CD4-positive, alpha-beta T cell (primary cell): Measurements from ENCODE around the gene CD36. TPM values are rescaled to one million over a fixed set of nuclear protein-coding genes. Genes with fewer than 3 reads are reported as not detected.
A peak's percentile ranks its signal among the peaks of the same experiment; 100 is the strongest.

Source experiments
- ATAC-seq: fragments of 200-7000 bp; cut with Tn5 transposase; one replicate; pipeline ENCODE4 v1.10.0; 2022; ENCODE audit warnings: mild to moderate bottlenecking; ENCODE audit not compliant: poor library complexity
- CTCF ChIA-PET: fragments of 350-600 bp; sonication (Branson Sonifier 250); formaldehyde crosslinking; loops from one replicate; lab custom pipeline; 2021; ENCODE audit warnings: antibody characterized with exemption, inconsistent platforms; lab: Charles Lee
- POLR2A ChIA-PET: fragments of 350-600 bp; sonication (Branson Sonifier 250); formaldehyde crosslinking; loops from one replicate; lab custom pipeline; 2021; ENCODE audit warnings: antibody characterized with exemption, inconsistent platforms; lab: Charles Lee
- DNase-seq, 14 experiments: peaks; one replicate each; pipeline ENCODE4 v3.0.0-alpha.2; 2013 to 2020; ENCODE audit warnings: mixed read lengths in 2 of 14
- H3K27ac ChIP-seq, 2 donors: one replicate each; pipeline versions ENCODE4 v1.5.1 to v1.7.0; 2013; ENCODE audit warnings: low read length in 2 of 2, low read depth in 1 of 2, mild to moderate bottlenecking in 1 of 2
- H3K27me3 ChIP-seq, 2 experiments: 1 replicate in 1 of 2; 2 replicates in 1 of 2; pipeline versions ENCODE4 v1.6.1 to v1.7.0; 2013; ENCODE audit warnings: low read length in 2 of 2, control low read depth in 1 of 2, mild to moderate bottlenecking in 1 of 2, moderate library complexity in 1 of 2; ENCODE audit not compliant: insufficient read depth in 2 of 2, control insufficient read depth in 1 of 2
- H3K36me3 ChIP-seq: one replicate; pipeline ENCODE4 v1.6.1; 2013; ENCODE audit warnings: low read length, control low read depth; ENCODE audit not compliant: insufficient read depth
- H3K4me1 ChIP-seq: one replicate; pipeline ENCODE4 v1.6.1; 2013; ENCODE audit warnings: low read length, control low read depth; ENCODE audit not compliant: insufficient read depth
- H3K4me3 ChIP-seq: one replicate; pipeline ENCODE4 v1.5.1; 2013; ENCODE audit warnings: mild to moderate bottlenecking, low read length, moderate library complexity
- H3K9me3 ChIP-seq, 2 experiments: 1 replicate in 1 of 2; 2 replicates in 1 of 2; pipeline versions ENCODE4 v1.6.1 to v1.7.0; 2013; ENCODE audit warnings: low read length in 2 of 2, mild to moderate bottlenecking in 2 of 2, control low read depth in 1 of 2, moderate library complexity in 1 of 2; ENCODE audit not compliant: control insufficient read depth in 1 of 2, insufficient read depth in 1 of 2
- H3K27ac Mint-ChIP-seq: one replicate; pipeline ENCODE4 v1.8.0; 2020; ENCODE audit warnings: mixed read lengths
- H3K27me3 Mint-ChIP-seq: one replicate; pipeline ENCODE4 v1.8.0; 2021; ENCODE audit warnings: mixed read lengths
- H3K36me3 Mint-ChIP-seq: one replicate; pipeline ENCODE4 v1.8.0; 2021; ENCODE audit warnings: low read depth, mixed read lengths
- H3K4me1 Mint-ChIP-seq: one replicate; pipeline ENCODE4 v1.8.0; 2021; ENCODE audit warnings: low read depth, mixed read lengths
- H3K4me3 Mint-ChIP-seq: one replicate; pipeline ENCODE4 v1.8.0; 2020; ENCODE audit warnings: mild to moderate bottlenecking, mixed read lengths
- H3K9me3 Mint-ChIP-seq: one replicate; pipeline ENCODE4 v1.8.0; 2020; ENCODE audit warnings: mixed read lengths
- intact Hi-C, 2 experiments: fragments of 100-400 bp; cut with DNase I in 1 of 2; cut with micrococcal nuclease in 1 of 2; formaldehyde crosslinking; loops; one replicate each; pipeline versions ENCODE4 v1.15.1 to v1.9.0; 2023 to 2025; cut with DNase I, micrococcal nuclease
- total RNA-seq, 174 experiments: library from RNA in 2 of 174; stranded (reverse) in 2 of 174; gene quantifications; one replicate each; pipeline ENCODE4 v1.2.3 and lab custom pipeline; 2021 to 2026
- TF ChIP-seq, protein P1 (sequence below): fragments of 200-600 bp; IDR thresholded peaks from one replicate; pipeline ENCODE4 v1.8.0; 2022; ENCODE audit warnings: antibody characterized with exemption, mild to moderate bottlenecking

Gene CD36
- total RNA-seq, 2 experiments from 2014 or later, result 1.4 to 1.7 TPM

GRCh38 chr7:80677629-80678028 is 39.2 kb downstream of the CD36 start:
- no peak for DNase-seq
- TF ChIP-seq, protein P1, sequence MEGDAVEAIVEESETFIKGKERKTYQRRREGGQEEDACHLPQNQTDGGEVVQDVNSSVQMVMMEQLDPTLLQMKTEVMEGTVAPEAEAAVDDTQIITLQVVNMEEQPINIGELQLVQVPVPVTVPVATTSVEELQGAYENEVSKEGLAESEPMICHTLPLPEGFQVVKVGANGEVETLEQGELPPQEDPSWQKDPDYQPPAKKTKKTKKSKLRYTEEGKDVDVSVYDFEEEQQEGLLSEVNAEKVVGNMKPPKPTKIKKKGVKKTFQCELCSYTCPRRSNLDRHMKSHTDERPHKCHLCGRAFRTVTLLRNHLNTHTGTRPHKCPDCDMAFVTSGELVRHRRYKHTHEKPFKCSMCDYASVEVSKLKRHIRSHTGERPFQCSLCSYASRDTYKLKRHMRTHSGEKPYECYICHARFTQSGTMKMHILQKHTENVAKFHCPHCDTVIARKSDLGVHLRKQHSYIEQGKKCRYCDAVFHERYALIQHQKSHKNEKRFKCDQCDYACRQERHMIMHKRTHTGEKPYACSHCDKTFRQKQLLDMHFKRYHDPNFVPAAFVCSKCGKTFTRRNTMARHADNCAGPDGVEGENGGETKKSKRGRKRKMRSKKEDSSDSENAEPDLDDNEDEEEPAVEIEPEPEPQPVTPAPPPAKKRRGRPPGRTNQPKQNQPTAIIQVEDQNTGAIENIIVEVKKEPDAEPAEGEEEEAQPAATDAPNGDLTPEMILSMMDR, result no peak
- H3K9me3 ChIP-seq, result no peaks in the 10 kb centered on the region
- intact Hi-C loops, result no loop called here
- no peaks in the 10 kb centered on the region for H3K4me1 ChIP-seq
- no peaks in the 10 kb centered on the region for H3K4me1 Mint-ChIP-seq
- no peak overlapping the region for H3K27ac ChIP-seq
- H3K36me3 ChIP-seq, result no peaks in the 10 kb centered on the region
- H3K27me3 ChIP-seq, result no peaks in the 10 kb centered on the region
- H3K36me3 Mint-ChIP-seq, result no peaks in the 10 kb centered on the region
- CTCF ChIA-PET, result no interaction called here
- H3K27ac Mint-ChIP-seq, result no peak overlapping the region
- no peak for ATAC-seq
- H3K4me3 ChIP-seq, result no peak overlapping the region
- POLR2A ChIA-PET, result no interaction called here
- no peak overlapping the region for H3K4me3 Mint-ChIP-seq
- H3K27me3 Mint-ChIP-seq, result no peaks in the 10 kb centered on the region
- no peaks in the 10 kb centered on the region for H3K9me3 Mint-ChIP-seq

DNA sequence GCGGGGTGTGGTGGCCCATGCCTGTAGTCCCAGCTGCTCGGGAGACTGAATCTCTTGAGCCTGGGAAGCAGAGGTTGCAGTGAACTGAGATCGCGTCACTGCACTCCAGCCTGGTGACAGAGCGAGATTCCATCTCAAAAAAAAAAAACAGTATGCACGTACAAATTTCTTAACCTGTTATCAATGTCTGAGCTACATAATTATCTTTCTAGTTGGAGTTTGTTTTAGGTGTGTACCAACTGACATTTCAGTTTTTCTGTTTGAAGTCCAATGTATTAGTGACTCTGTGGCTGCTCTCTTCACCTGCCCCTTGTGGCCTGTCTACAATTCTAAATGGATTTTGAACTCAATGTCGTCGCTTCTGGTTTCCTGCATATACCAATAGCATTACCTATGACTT is 40.3 kb downstream of the CD36 start:
- ATAC-seq, result no peak
- no peaks in the 10 kb centered on the region for H3K4me1 Mint-ChIP-seq
- no peak overlapping the region for H3K4me3 ChIP-seq
- no peaks in the 10 kb centered on the region for H3K9me3 Mint-ChIP-seq
- intact Hi-C loops, result no loop called here
- no peaks in the 10 kb centered on the region for H3K36me3 Mint-ChIP-seq
- H3K4me3 Mint-ChIP-seq, result no peak overlapping the region
- no peaks in the 10 kb centered on the region for H3K9me3 ChIP-seq
- H3K36me3 ChIP-seq, result no peaks in the 10 kb centered on the region
- no peaks in the 10 kb centered on the region for H3K27me3 Mint-ChIP-seq
- no peak overlapping the region for H3K27ac Mint-ChIP-seq
- TF ChIP-seq, protein P1, result no peak
- CTCF ChIA-PET, result no interaction called here
- no peak overlapping the region for H3K27ac ChIP-seq
- DNase-seq, result no peak
- POLR2A ChIA-PET, result no interaction called here
- no peaks in the 10 kb centered on the region for H3K4me1 ChIP-seq
- H3K27me3 ChIP-seq, result no peaks in the 10 kb centered on the region

GRCh38 chr7:80679921-80680907 is 41.8 kb downstream of the CD36 start:
- H3K36me3 ChIP-seq, result no peaks in the 10 kb centered on the region
- peaks cover 3% of the 10 kb centered on the region for H3K9me3 Mint-ChIP-seq
- no peaks in the 10 kb centered on the region for H3K27me3 Mint-ChIP-seq
- ChIA-PET POLR2A (no interaction called here), CTCF (no interaction called here)
- no peaks in the 10 kb centered on the region for H3K4me1 Mint-ChIP-seq
- no peaks in the 10 kb centered on the region for H3K27me3 ChIP-seq
- DNase-seq, result peak in 2 of 14 experiments; percentile 13 to 22
- no peaks in the 10 kb centered on the region for H3K4me1 ChIP-seq
- H3K27ac ChIP-seq, result no peak overlapping the region
- ATAC-seq, result no peak
- TF ChIP-seq, protein P1, result no peak
- intact Hi-C loops, result no loop called here
- H3K4me3 Mint-ChIP-seq, result no peak overlapping the region
- no peaks in the 10 kb centered on the region for H3K36me3 Mint-ChIP-seq
- no peak overlapping the region for H3K4me3 ChIP-seq
- H3K9me3 ChIP-seq, result no peaks in the 10 kb centered on the region
- H3K27ac Mint-ChIP-seq, result no peak overlapping the region
